WTC11 (cell line): ENCODE data around the gene HRC. TPM values are rescaled to one million over a fixed set of nuclear protein-coding genes. Genes with fewer than 3 reads are reported as not detected.
"Not testable (repeated sequence)": the region's sequence is repeated elsewhere in the genome, so short reads cannot be mapped to it uniquely, and the experiment has no call there.

Source experiments
- ATAC-seq: fragments of 200-7000 bp; cut with Tn5 transposase; 2 replicates; pipeline ENCODE4 v1.10.0; 2021; ENCODE audit warnings: mild to moderate bottlenecking, moderate library complexity
- CTCF ChIA-PET: fragments of 300-600 bp; sonication (Branson Sonifier 250); formaldehyde crosslinking; loops from one replicate; lab custom pipeline; 2021; ENCODE audit warnings: antibody characterized with exemption; lab: Charles Lee
- POLR2A ChIA-PET: fragments of 350-600 bp; sonication (Branson Sonifier 250); formaldehyde crosslinking; loops from one replicate; lab custom pipeline; 2021; ENCODE audit warnings: antibody characterized with exemption; lab: Charles Lee
- DNase-seq: peaks from one replicate; pipeline ENCODE4 v3.0.0; 2021; ENCODE audit warnings: low spot score
- H3K27ac Mint-ChIP-seq: 2 replicates; pipeline ENCODE4 v1.8.0; 2021; ENCODE audit warnings: mixed read lengths
- H3K27me3 Mint-ChIP-seq: 2 replicates; pipeline ENCODE4 v1.8.0; 2021; ENCODE audit warnings: low read depth, mild to moderate bottlenecking, moderate library complexity, mixed read lengths
- H3K36me3 Mint-ChIP-seq: 2 replicates; pipeline ENCODE4 v1.8.0; 2021; ENCODE audit warnings: mixed read lengths
- H3K4me1 Mint-ChIP-seq: 2 replicates; pipeline ENCODE4 v1.8.0; 2022; ENCODE audit warnings: mixed read lengths
- H3K4me3 Mint-ChIP-seq: 2 replicates; pipeline ENCODE4 v1.8.0; 2021; ENCODE audit warnings: mild to moderate bottlenecking, moderate library complexity, mixed read lengths
- H3K9me3 Mint-ChIP-seq: 2 replicates; pipeline ENCODE4 v1.8.0; 2021; ENCODE audit warnings: mixed read lengths
- ELF4 ChIP-seq: sonication (generic); formaldehyde crosslinking; IDR thresholded peaks from 2 replicates; pipeline ENCODE4 v1.8.1; 2022; ENCODE audit warnings: low read depth, mild to moderate bottlenecking, moderate library complexity, missing genetic modification reagents
- EMX1 ChIP-seq: fragments of 250-450 bp; sonication (Bioruptor Pico); IDR thresholded peaks from 2 replicates; pipeline ENCODE4 v1.8.0; 2021; ENCODE audit warnings: mild to moderate bottlenecking
- ESRRA ChIP-seq: sonication (generic); formaldehyde crosslinking; IDR thresholded peaks from 2 replicates; pipeline ENCODE4 v1.8.1; 2022; ENCODE audit warnings: mild to moderate bottlenecking, missing genetic modification reagents, borderline replicate concordance
- FOXP1 ChIP-seq: sonication (generic); formaldehyde crosslinking; IDR thresholded peaks from 2 replicates; pipeline ENCODE4 v1.8.0; 2022; ENCODE audit warnings: missing genetic modification reagents, mild to moderate bottlenecking, moderate library complexity, borderline replicate concordance
- GABPB1 ChIP-seq: sonication (generic); formaldehyde crosslinking; IDR thresholded peaks from 2 replicates; pipeline ENCODE4 v1.8.1; 2023; ENCODE audit warnings: mild to moderate bottlenecking, missing genetic modification reagents
- MYBL2 ChIP-seq: sonication (generic); formaldehyde crosslinking; IDR thresholded peaks from 2 replicates; pipeline ENCODE4 v1.8.1; 2023; ENCODE audit warnings: mild to moderate bottlenecking, moderate library complexity, missing genetic modification reagents
- PRRX2 ChIP-seq: fragments of 250-450 bp; sonication (Bioruptor Pico); IDR thresholded peaks from 2 replicates; pipeline ENCODE4 v1.8.0; 2021; ENCODE audit warnings: mild to moderate bottlenecking
- SOX15 ChIP-seq: fragments of 250-450 bp; sonication (Bioruptor Pico); IDR thresholded peaks from 2 replicates; pipeline ENCODE4 v1.9.0; 2021; ENCODE audit warnings: mild to moderate bottlenecking
- TCF7 ChIP-seq: sonication (generic); formaldehyde crosslinking; IDR thresholded peaks from 2 replicates; pipeline ENCODE4 v1.8.0; 2022; ENCODE audit warnings: mild to moderate bottlenecking, low read depth, missing genetic modification reagents, moderate library complexity
- TEAD1 ChIP-seq: sonication (generic); formaldehyde crosslinking; IDR thresholded peaks from 2 replicates; pipeline ENCODE4 v1.8.0; 2022; ENCODE audit warnings: mild to moderate bottlenecking, missing genetic modification reagents
- ZBTB21 ChIP-seq: sonication (generic); formaldehyde crosslinking; IDR thresholded peaks from 2 replicates; pipeline ENCODE4 v1.8.1; 2023; ENCODE audit warnings: mild to moderate bottlenecking, missing genetic modification reagents, borderline replicate concordance
- ZNF138 ChIP-seq: sonication (generic); formaldehyde crosslinking; conservative IDR thresholded peaks from 2 replicates; pipeline ENCODE4 v1.8.1; 2022; ENCODE audit warnings: mild to moderate bottlenecking, moderate library complexity, missing genetic modification reagents
- total RNA-seq: library from RNA; stranded (reverse); gene quantifications from 3 replicates; pipeline ENCODE4 v1.2.3, GENCODE V29; 2021
- TF ChIP-seq, protein P1 (sequence below): sonication (generic); formaldehyde crosslinking; IDR thresholded peaks from 2 replicates; pipeline ENCODE4 v1.8.0; 2022; ENCODE audit warnings: mild to moderate bottlenecking, missing genetic modification reagents
- TF ChIP-seq, protein P2 (sequence below): sonication (generic); formaldehyde crosslinking; IDR thresholded peaks from 2 replicates; pipeline ENCODE4 v1.8.1; 2022; ENCODE audit warnings: mild to moderate bottlenecking, missing genetic modification reagents, moderate library complexity, borderline replicate concordance
- TF ChIP-seq, protein P3 (sequence below): sonication (generic); formaldehyde crosslinking; IDR thresholded peaks from 2 replicates; pipeline ENCODE4 v1.8.1; 2022; ENCODE audit warnings: mild to moderate bottlenecking, moderate library complexity, missing genetic modification reagents
- TF ChIP-seq, protein P4 (sequence below): fragments of 250-450 bp; sonication (Bioruptor Pico); IDR thresholded peaks from 2 replicates; pipeline ENCODE4 v1.8.0; 2021; ENCODE audit warnings: mild to moderate bottlenecking
- TF ChIP-seq, protein P5 (sequence below): sonication (generic); formaldehyde crosslinking; IDR thresholded peaks from 2 replicates; pipeline ENCODE4 v1.8.0; 2022; ENCODE audit warnings: missing genetic modification reagents

HRC gene
- total RNA-seq, 1 experiment from 2014 or later = 1.9 TPM

DNA sequence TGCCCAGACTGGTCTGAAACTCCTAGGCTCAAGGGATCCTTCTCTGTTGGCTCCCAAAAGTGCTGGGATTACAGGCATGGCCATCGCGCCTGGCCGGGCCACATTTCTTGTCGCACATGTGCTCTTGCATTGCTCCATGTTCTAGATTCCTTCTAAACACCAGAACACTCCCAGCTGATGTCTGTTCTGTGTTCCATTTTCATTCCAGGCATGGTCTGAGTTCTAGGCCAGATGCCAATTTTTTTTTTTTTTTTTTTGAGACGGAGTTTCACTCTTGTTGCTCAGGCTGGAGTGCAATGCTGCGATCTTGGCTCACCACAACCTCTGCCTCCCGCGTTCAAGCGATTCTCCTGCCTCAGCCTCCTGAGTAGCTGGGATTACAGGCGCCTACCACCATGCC lies 33.4 kb downstream of the HRC start:
- H3K36me3 Mint-ChIP-seq, H3K9me3 Mint-ChIP-seq, ATAC-seq, H3K27ac Mint-ChIP-seq, H3K4me3 Mint-ChIP-seq, DNase-seq: not testable (repeated sequence)
- POLR2A ChIA-PET = interaction anchor here (0.7 kb wide), 1 partner anchor 82 kb away, joined by 3 read pairs; no protein-coding TSS in a partner anchor
- Mint-ChIP-seq H3K27me3 (peaks cover 65% of the 10 kb centered on the region), H3K4me1 (peaks cover 16% of the 10 kb centered on the region)
- CTCF ChIA-PET = interaction anchor here (1.0 to 2.7 kb wide), 4 partner anchors 24 to 122 kb away, joined by 4 to 18 read pairs (median 10); no protein-coding TSS in a partner anchor

DNA sequence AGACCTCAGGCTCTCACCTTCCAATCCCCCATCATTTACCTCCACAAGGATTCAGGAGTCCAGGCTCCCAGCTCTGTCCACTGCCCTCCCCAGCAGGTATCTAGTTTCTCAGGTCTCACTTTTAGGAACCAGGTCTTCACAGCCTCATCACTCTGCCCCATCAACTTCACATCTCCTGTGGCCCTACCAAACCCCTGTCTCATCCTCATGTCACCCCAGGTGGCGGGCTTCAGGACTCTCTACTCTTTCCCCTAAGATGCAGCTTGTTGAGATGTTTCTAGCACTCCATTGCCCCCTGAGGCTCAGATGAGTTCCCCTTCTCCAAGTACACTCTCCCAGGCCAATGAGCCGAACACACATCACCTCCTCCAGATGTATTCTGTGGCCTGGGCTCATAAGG lies 34.3 kb downstream of the HRC start:
- Mint-ChIP-seq H3K4me1 (peaks cover 16% of the 10 kb centered on the region), H3K27ac (no peak overlapping the region), H3K4me3 (peak overlapping the region; percentile 58), H3K27me3 (peaks cover 67% of the 10 kb centered on the region), H3K36me3 (no peaks in the 10 kb centered on the region), H3K9me3 (no peaks in the 10 kb centered on the region)
- ChIA-PET POLR2A (interaction anchor here (1.1 to 1.2 kb wide), 2 partner anchors 25 to 28 kb away, joined by 3 to 4 read pairs; no protein-coding TSS in a partner anchor), CTCF (interaction anchor here (1.0 to 2.7 kb wide), 8 partner anchors 14 to 121 kb away, joined by 4 to 18 read pairs (median 9); no protein-coding TSS in a partner anchor)
- DNase-seq = no peak
- ATAC-seq = no peak
- TF ChIP-seq SOX15 (no peak), MYBL2 (CRISPR knock-in tag) (no peak)

DNA sequence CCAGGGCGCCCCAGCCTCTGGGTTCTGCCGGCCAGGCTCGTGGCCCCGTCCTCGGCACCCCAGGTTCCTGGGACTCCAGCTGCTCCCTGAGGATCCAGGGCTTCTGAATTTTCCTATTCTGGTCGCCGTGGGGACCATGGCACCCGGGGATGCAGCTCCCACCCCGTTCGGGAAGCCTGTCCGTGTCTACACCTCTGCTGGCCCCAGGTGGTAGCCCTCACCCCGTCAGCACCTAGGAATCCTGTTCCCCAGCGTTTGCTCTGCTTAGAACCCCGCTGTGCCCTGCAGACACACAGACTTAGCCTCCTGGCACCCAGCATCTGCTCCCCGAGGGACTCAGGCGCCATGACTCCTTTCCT lies 34.9 kb downstream of the HRC start:
- ChIA-PET POLR2A (interaction anchor here (1.0 to 1.2 kb wide), 3 partner anchors 14 to 29 kb away, joined by 3 to 4 read pairs (median 3); no protein-coding TSS in a partner anchor), CTCF (interaction anchor here (0.5 to 2.7 kb wide), 17 partner anchors 14 to 1422 kb away, joined by 3 to 18 read pairs (median 4); partner anchors contain the start of gene RUVBL2)
- Mint-ChIP-seq H3K27me3 (peaks cover 70% of the 10 kb centered on the region), H3K4me1 (peaks cover 14% of the 10 kb centered on the region), H3K9me3 (no peaks in the 10 kb centered on the region), H3K4me3 (peak overlapping the region; percentile 58), H3K36me3 (no peaks in the 10 kb centered on the region), H3K27ac (no peak overlapping the region)
- no peak for DNase-seq
- TF ChIP-seq ESRRA = no peak
- TF ChIP-seq, protein P1, sequence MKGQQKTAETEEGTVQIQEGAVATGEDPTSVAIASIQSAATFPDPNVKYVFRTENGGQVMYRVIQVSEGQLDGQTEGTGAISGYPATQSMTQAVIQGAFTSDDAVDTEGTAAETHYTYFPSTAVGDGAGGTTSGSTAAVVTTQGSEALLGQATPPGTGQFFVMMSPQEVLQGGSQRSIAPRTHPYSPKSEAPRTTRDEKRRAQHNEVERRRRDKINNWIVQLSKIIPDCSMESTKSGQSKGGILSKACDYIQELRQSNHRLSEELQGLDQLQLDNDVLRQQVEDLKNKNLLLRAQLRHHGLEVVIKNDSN (CRISPR knock-in tag) = peak; percentile 5; the same call in 1 of the 2 replicates
- TF ChIP-seq TCF7 (CRISPR knock-in tag) = peak; percentile 4; the same call in 1 of the 2 replicates
- no peak for TF ChIP-seq ZBTB21 (CRISPR knock-in tag)
- no peak for TF ChIP-seq TEAD1 (CRISPR knock-in tag)
- TF ChIP-seq, protein P2, sequence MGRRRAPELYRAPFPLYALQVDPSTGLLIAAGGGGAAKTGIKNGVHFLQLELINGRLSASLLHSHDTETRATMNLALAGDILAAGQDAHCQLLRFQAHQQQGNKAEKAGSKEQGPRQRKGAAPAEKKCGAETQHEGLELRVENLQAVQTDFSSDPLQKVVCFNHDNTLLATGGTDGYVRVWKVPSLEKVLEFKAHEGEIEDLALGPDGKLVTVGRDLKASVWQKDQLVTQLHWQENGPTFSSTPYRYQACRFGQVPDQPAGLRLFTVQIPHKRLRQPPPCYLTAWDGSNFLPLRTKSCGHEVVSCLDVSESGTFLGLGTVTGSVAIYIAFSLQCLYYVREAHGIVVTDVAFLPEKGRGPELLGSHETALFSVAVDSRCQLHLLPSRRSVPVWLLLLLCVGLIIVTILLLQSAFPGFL (CRISPR knock-in tag) = no peak
- no peak for TF ChIP-seq EMX1 (CRISPR knock-in tag)
- TF ChIP-seq, protein P3, sequence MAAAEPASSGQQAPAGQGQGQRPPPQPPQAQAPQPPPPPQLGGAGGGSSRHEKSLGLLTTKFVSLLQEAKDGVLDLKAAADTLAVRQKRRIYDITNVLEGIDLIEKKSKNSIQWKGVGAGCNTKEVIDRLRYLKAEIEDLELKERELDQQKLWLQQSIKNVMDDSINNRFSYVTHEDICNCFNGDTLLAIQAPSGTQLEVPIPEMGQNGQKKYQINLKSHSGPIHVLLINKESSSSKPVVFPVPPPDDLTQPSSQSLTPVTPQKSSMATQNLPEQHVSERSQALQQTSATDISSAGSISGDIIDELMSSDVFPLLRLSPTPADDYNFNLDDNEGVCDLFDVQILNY (CRISPR knock-in tag) = no peak
- TF ChIP-seq, protein P4, sequence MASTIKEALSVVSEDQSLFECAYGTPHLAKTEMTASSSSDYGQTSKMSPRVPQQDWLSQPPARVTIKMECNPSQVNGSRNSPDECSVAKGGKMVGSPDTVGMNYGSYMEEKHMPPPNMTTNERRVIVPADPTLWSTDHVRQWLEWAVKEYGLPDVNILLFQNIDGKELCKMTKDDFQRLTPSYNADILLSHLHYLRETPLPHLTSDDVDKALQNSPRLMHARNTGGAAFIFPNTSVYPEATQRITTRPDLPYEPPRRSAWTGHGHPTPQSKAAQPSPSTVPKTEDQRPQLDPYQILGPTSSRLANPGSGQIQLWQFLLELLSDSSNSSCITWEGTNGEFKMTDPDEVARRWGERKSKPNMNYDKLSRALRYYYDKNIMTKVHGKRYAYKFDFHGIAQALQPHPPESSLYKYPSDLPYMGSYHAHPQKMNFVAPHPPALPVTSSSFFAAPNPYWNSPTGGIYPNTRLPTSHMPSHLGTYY (CRISPR knock-in tag) = no peak
- TF ChIP-seq PRRX2 (CRISPR knock-in tag) = no peak
- no peak for TF ChIP-seq GABPB1 (CRISPR knock-in tag)
- TF ChIP-seq, protein P5, sequence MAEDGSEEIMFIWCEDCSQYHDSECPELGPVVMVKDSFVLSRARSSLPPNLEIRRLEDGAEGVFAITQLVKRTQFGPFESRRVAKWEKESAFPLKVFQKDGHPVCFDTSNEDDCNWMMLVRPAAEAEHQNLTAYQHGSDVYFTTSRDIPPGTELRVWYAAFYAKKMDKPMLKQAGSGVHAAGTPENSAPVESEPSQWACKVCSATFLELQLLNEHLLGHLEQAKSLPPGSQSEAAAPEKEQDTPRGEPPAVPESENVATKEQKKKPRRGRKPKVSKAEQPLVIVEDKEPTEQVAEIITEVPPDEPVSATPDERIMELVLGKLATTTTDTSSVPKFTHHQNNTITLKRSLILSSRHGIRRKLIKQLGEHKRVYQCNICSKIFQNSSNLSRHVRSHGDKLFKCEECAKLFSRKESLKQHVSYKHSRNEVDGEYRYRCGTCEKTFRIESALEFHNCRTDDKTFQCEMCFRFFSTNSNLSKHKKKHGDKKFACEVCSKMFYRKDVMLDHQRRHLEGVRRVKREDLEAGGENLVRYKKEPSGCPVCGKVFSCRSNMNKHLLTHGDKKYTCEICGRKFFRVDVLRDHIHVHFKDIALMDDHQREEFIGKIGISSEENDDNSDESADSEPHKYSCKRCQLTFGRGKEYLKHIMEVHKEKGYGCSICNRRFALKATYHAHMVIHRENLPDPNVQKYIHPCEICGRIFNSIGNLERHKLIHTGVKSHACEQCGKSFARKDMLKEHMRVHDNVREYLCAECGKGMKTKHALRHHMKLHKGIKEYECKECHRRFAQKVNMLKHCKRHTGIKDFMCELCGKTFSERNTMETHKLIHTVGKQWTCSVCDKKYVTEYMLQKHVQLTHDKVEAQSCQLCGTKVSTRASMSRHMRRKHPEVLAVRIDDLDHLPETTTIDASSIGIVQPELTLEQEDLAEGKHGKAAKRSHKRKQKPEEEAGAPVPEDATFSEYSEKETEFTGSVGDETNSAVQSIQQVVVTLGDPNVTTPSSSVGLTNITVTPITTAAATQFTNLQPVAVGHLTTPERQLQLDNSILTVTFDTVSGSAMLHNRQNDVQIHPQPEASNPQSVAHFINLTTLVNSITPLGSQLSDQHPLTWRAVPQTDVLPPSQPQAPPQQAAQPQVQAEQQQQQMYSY (CRISPR knock-in tag) = peak; percentile 20; the same call in 1 of the 2 replicates
- TF ChIP-seq ELF4 (CRISPR knock-in tag) = no peak
- no peak for TF ChIP-seq ZNF138 (CRISPR knock-in tag)
- 0 out of 2 replicates have a peak, but pooled peaks have one; percentile 3 for TF ChIP-seq FOXP1 (CRISPR knock-in tag)
- no peak for ATAC-seq
